ENCODE measurements around the gene MTMR4.
"Not testable (repeated sequence)": the region's sequence is repeated elsewhere in the genome, so short reads cannot be mapped to it uniquely, and the experiment has no call there.

The MTMR4 gene

DNA sequence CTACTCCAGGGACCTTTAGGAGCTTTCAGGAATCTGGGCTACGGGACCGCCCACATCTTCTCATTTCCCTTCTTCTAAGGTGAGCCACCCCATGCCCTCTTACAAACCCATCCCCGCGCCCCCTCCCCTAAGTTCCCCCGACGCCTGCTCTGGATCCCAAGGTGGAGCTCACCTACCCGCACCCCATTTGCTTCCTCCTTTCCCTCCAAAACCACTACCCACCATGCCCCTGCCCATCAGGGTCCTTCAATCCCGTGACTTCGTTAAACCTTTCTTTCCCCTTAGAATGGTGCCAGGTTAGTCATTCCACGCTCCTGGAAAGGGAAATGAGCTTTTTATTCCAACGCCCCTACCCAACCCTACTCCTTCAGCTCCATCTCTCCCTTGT, 326 bp upstream of the MTMR4 start:
- H3K4me1 ChIP-seq (ENCODE audit: insufficient read depth, low read length): peaks cover 12% of the 10 kb centered on the region
- H3K9me3 ChIP-seq (ENCODE audit: control insufficient read depth, insufficient read depth, low read length): no peaks in the 10 kb centered on the region
- peaks cover 10% of the 10 kb centered on the region for H3K36me3 ChIP-seq (ENCODE audit: insufficient read depth, low read length)
- peak overlapping the region; percentile 89; the same call in 1 of the 2 replicates for H3K9ac ChIP-seq (ENCODE audit: low read depth, low read length)

DNA sequence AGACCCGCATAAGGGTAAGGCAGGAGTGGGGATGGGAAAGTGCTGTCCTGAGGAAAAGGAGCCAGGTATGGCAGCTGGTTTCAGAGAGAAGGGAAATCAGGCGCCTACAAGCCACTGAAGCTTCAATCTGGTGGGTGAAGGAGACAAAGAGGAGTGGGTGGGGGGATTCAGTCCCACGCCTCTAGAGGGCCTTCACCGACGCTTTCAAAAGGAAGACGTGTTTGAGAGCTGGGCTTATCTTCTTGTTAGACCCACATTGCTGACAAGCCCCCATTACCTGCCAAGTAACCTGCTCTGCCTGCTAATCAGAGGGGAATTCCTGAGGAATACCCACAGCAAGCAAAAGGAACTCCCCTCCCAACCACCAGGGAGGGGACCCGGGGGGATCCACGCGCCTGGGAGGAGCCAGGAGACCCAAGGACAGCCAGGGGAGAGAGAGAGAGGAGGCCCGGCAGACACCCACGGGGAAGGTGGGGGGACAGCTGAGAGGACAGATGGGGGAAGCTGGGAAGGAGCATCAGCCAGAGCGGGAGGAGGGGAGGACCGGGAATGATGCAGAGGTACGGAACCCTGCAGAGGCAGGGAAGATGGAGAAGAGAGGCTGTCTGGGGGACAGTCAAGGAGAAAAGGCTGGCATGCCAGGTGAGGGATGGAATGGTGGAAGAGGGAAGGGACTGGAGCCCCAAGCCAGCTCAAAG, 1.0 kb downstream of the MTMR4 start:
- Histone ChIP-seq H3K9me3 (ENCODE audit: control insufficient read depth, insufficient read depth, low read length) (no peaks in the 10 kb centered on the region), H3K9ac (ENCODE audit: low read depth, low read length) (peak overlapping the region; percentile 89), H3K4me1 (ENCODE audit: insufficient read depth, low read length) (peaks cover 8% of the 10 kb centered on the region), H3K36me3 (ENCODE audit: insufficient read depth, low read length) (peaks cover 15% of the 10 kb centered on the region)

DNA sequence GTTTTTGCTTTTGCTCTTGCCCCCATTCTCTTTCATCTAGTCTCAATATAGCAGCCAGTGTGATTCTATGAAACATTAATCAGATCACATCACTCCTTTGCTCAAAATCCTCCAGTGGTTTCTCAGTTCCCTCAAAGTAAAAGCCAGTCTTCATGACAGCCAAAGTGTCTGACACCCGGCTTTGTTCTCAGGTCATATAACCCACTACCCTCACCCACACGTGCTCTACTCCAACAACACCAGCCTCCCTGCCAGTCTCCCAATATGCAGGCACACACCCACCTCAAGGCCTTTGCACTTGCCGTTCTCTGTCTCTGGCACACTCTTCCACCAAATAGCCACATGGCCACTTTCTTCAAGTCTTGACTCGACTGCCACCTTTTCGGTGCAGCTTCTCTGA, 4.4 kb downstream of the MTMR4 start:
- H3K9ac ChIP-seq (ENCODE audit: low read depth, low read length): no peak overlapping the region
- peaks cover 30% of the 10 kb centered on the region for H3K36me3 ChIP-seq (ENCODE audit: insufficient read depth, low read length)
- H3K4me1 ChIP-seq (ENCODE audit: insufficient read depth, low read length): peaks cover 4% of the 10 kb centered on the region; the same call in 1 of the 2 replicates
- no peaks in the 10 kb centered on the region for H3K9me3 ChIP-seq (ENCODE audit: control insufficient read depth, insufficient read depth, low read length)

DNA sequence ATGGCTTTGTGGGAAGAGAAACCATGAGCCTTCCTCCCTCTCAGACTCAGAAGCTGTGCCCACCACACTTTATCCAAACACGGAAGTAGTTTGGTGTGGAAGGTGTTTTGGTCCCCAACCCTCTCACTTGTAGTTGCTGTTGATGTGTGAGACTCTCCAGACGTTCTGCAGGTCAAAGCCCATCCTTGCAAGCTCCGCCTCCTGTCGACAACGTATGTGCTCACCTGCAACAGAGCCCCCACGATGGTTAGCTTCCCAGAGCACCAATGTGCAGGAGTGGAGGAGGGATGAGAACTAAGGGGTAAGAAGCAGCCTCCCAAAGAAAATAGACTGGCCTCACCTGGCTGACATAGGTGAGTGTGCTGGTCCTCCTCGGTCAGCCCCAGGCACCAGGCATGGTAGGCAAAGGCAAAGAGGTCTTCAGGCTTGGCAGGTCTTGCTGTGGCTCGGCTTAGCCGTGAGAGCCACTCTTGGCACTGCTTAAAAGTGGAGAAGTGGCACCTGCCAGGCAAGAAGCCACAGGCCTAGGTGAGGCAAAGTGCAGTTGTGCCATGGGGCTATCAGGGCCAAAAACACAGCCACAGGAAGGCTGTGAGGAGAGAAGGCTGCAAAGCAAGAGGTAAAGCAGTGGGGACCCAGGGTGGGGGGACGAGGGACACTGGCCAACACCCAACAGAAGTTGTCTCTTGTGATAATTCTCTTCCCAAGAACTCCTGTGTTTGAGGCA, 5.9 kb downstream of the MTMR4 start:
- Histone ChIP-seq H3K4me1 (ENCODE audit: insufficient read depth, low read length) (peaks cover 4% of the 10 kb centered on the region; the same call in 1 of the 2 replicates), H3K9ac (ENCODE audit: low read depth, low read length) (no peak overlapping the region), H3K36me3 (ENCODE audit: insufficient read depth, low read length) (peaks cover 36% of the 10 kb centered on the region), H3K9me3 (ENCODE audit: control insufficient read depth, insufficient read depth, low read length) (no peaks in the 10 kb centered on the region)

DNA sequence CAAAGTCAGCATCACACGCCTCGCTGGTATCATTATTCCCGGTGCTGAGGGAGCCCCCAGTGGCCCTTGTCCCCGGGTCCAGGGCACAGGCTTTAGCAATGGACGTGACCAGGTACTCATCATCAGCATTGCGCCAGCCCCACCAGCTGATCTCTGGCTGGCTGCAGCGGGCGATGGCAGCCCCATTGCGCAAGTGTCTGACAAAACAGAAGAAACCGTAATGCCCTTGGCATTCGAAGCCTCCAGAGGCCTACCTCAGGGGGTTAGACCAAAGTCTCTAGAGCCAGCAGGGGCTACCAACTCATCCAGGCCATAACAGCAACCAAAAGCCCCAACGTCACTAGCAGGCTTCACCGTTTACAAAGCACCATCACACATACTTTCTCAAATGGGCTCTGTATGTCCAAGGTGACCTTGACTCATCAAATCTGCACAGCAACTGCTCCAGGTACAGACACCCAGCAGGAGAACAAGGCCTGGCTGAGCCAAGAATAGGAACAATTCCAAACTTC, 7.3 kb downstream of the MTMR4 start:
- Histone ChIP-seq H3K36me3 (ENCODE audit: insufficient read depth, low read length) (peaks cover 36% of the 10 kb centered on the region), H3K9me3 (ENCODE audit: control insufficient read depth, insufficient read depth, low read length) (no peaks in the 10 kb centered on the region), H3K4me1 (ENCODE audit: insufficient read depth, low read length) (no peaks in the 10 kb centered on the region), H3K9ac (ENCODE audit: low read depth, low read length) (no peak overlapping the region)

GRCh38 chr17:58506354-58507080, 7.9 kb downstream of the MTMR4 start:
- Histone ChIP-seq H3K9ac (ENCODE audit: low read depth, low read length) (no peak overlapping the region), H3K4me1 (ENCODE audit: insufficient read depth, low read length) (no peaks in the 10 kb centered on the region), H3K36me3 (ENCODE audit: insufficient read depth, low read length) (peaks cover 39% of the 10 kb centered on the region), H3K9me3 (ENCODE audit: control insufficient read depth, insufficient read depth, low read length) (no peaks in the 10 kb centered on the region)

DNA sequence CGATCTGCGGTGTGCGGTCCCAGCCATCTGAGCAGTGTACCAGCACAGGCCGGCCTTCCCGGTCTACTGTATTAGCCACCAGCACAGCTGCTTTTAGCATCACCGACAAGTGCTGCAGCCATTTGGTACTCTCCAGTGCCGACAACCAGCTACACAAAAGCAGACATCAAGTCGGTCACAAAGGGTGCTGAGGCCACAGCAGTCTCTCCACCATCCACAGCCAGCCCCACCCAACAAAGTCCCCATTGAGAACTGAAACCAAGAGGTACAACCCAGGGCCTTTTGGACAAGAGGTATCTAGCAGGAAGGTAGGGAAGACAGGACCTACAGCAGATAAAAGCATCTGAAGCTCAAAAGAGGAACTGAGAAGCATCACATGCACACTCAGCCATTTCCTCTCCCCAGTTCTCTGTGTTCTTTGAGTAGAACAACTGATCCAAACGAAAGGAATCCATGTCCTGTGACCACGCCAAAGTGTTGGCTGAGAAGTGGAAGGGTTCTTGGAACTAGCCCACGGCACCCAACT, 9.5 kb downstream of the MTMR4 start:
- no peaks in the 10 kb centered on the region for H3K9me3 ChIP-seq (ENCODE audit: control insufficient read depth, insufficient read depth, low read length)
- H3K4me1 ChIP-seq (ENCODE audit: insufficient read depth, low read length): no peaks in the 10 kb centered on the region
- H3K9ac ChIP-seq (ENCODE audit: low read depth, low read length): no peak overlapping the region
- peaks cover 34% of the 10 kb centered on the region for H3K36me3 ChIP-seq (ENCODE audit: insufficient read depth, low read length)

- Histone ChIP-seq H3K4me1 (ENCODE audit: insufficient read depth, low read length) (no peaks in the 10 kb centered on the region), H3K9me3 (ENCODE audit: control insufficient read depth, insufficient read depth, low read length) (no peaks in the 10 kb centered on the region), H3K36me3 (ENCODE audit: insufficient read depth, low read length) (peaks cover 30% of the 10 kb centered on the region)
Observed at GRCh38 chr17:58503866-58504265, 10.6 kb downstream of the MTMR4 start.

DNA sequence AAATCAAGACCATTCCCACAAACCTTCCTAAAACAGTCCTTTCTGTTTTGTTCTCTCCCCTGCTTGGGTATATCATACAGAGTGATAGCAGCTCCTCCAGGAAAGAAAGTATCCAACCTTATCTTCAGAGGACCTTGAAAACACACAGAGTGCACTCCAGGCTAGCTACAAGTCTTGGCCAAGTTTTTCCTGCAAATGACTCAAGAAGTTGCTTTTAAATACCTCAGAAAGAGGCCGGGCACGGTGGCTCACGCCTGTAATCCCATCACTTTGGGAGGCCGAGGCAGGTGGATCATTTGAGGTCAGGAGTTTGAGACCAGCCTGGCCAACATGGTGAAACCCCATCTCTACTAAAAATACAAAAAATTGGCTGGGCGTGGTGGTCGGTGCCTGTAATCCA, 11.3 kb downstream of the MTMR4 start:
- not testable (repeated sequence) for H3K9ac ChIP-seq (ENCODE audit: low read depth, low read length)
- peaks cover 26% of the 10 kb centered on the region for H3K36me3 ChIP-seq (ENCODE audit: insufficient read depth, low read length)

More at GRCh38 chr17:58503866-58504265, 10.6 kb downstream of the MTMR4 start:
- H3K9ac ChIP-seq (ENCODE audit: low read depth, low read length): no peak overlapping the region

DNA sequence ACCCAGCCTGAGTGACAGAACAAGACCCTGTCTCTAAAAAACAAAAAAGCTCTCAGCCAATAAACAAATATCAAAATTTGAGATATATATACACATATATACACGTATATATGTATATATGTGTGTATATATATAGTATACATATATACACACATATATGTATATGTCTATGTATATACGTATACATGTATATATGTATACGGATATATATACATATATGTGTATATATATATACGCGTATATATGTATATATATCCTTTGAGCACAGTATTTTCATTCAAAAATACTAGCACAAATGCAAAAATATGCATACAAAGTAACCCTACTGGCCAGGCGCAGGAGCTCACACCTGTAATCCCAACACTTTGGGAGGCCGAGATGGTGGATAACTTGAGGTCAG, 13.0 kb downstream of the MTMR4 start:
- Histone ChIP-seq H3K9me3 (ENCODE audit: control insufficient read depth, insufficient read depth, low read length) (no peaks in the 10 kb centered on the region), H3K9ac (ENCODE audit: low read depth, low read length) (no peak overlapping the region), H3K4me1 (ENCODE audit: insufficient read depth, low read length) (no peaks in the 10 kb centered on the region), H3K36me3 (ENCODE audit: insufficient read depth, low read length) (peaks cover 21% of the 10 kb centered on the region)

More for the DNA sequence above, 11.3 kb downstream of the MTMR4 start:
- not testable (repeated sequence) for H3K9me3 ChIP-seq (ENCODE audit: control insufficient read depth, insufficient read depth, low read length); H3K4me1 ChIP-seq (ENCODE audit: insufficient read depth, low read length)

DNA sequence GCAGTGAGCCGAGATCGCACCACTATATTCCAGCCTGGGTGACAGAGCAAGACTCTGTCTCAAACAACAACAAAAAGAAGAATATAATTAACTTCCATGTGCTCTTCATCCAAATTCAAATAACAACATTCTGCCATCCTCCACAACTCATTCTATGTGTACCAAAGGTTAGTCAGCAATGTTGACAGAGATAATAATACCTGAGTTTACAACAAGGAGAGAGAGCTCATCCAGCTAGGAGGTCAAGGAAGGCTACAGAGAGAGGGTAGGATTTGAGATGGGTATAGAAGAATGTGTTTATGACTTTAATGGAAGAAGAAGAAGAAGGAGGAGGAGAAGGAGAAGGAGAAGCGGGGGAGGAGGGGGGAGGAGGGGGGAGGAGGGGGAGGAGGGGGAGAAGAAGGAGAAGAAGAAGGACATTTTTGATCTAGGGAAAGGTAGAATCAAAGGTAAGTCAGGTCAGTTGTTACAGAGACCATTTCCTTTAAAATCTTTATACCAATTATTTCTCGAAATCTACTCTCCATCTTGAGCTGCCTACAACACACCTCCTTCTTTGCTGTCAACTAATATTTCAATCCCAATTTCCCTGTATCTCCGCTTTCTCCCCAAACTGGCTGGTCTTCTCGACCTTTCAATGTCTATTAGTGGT, 16.1 kb downstream of the MTMR4 start:
- Histone ChIP-seq H3K9me3 (ENCODE audit: control insufficient read depth, insufficient read depth, low read length) (no peaks in the 10 kb centered on the region), H3K4me1 (ENCODE audit: insufficient read depth, low read length) (no peaks in the 10 kb centered on the region), H3K36me3 (ENCODE audit: insufficient read depth, low read length) (peaks cover 21% of the 10 kb centered on the region; the same call in 1 of the 2 replicates), H3K9ac (ENCODE audit: low read depth, low read length) (no peak overlapping the region)

GRCh38 chr17:58493506-58493905, 20.9 kb downstream of the MTMR4 start:
- no peaks in the 10 kb centered on the region for H3K4me1 ChIP-seq (ENCODE audit: insufficient read depth, low read length)
- no peak overlapping the region for H3K9ac ChIP-seq (ENCODE audit: low read depth, low read length)
- no peaks in the 10 kb centered on the region for H3K9me3 ChIP-seq (ENCODE audit: control insufficient read depth, insufficient read depth, low read length)
- H3K36me3 ChIP-seq (ENCODE audit: insufficient read depth, low read length): peaks cover 39% of the 10 kb centered on the region

- Histone ChIP-seq H3K9ac (ENCODE audit: low read depth, low read length) (no peak overlapping the region), H3K36me3 (ENCODE audit: insufficient read depth, low read length) (peaks cover 39% of the 10 kb centered on the region), H3K4me1 (ENCODE audit: insufficient read depth, low read length) (no peaks in the 10 kb centered on the region), H3K9me3 (ENCODE audit: control insufficient read depth, insufficient read depth, low read length) (no peaks in the 10 kb centered on the region)
Observed at GRCh38 chr17:58492238-58493121, 22.0 kb downstream of the MTMR4 start.
